SKM-1 (cell line): ENCODE data around the gene AFF1.

Experiments
- DNase-seq: peaks from one replicate; lab custom pipeline; 2025; ENCODE audit not compliant: unreplicated experiment; lab: John Stamatoyannopoulos, UW

AFF1 gene

GRCh38 chr4:86950831-86951525 lies 16.2 kb downstream of the AFF1 start:
- DNase-seq: no peak

- no peak for DNase-seq
Measured at GRCh38 chr4:86955888-86956451, 21.2 kb downstream of the AFF1 start.

GRCh38 chr4:86957215-86957614 lies 22.4 kb downstream of the AFF1 start:
- peak; percentile 44 for DNase-seq

GRCh38 chr4:86959588-86960500 lies 25.0 kb downstream of the AFF1 start:
- no peak for DNase-seq

- no peak for DNase-seq
Measured at GRCh38 chr4:86960557-86960961, 25.7 kb downstream of the AFF1 start.

- DNase-seq: peak; percentile 50
Measured at GRCh38 chr4:86961116-86961515, 26.3 kb downstream of the AFF1 start.

- DNase-seq: peak; percentile 87
Measured at GRCh38 chr4:86961605-86962295, 26.9 kb downstream of the AFF1 start.

GRCh38 chr4:86963697-86964096 lies 28.9 kb downstream of the AFF1 start:
- DNase-seq: no peak

GRCh38 chr4:86965019-86965976 lies 30.5 kb downstream of the AFF1 start:
- no peak for DNase-seq

- DNase-seq: peak; percentile 44
Measured at GRCh38 chr4:86967073-86967472, 32.3 kb downstream of the AFF1 start.

- DNase-seq: no peak
Measured at GRCh38 chr4:86967798-86968197, 33.0 kb downstream of the AFF1 start.

GRCh38 chr4:86968547-86968946 lies 33.7 kb downstream of the AFF1 start:
- no peak for DNase-seq

GRCh38 chr4:86970447-86971354 lies 35.9 kb downstream of the AFF1 start:
- DNase-seq: no peak

GRCh38 chr4:86971355-86971683 lies 36.5 kb downstream of the AFF1 start:
- no peak for DNase-seq

GRCh38 chr4:86972997-86973396 lies 38.2 kb downstream of the AFF1 start:
- DNase-seq: peak; percentile 84

GRCh38 chr4:86973668-86974067 lies 38.9 kb downstream of the AFF1 start:
- no peak for DNase-seq

GRCh38 chr4:86974551-86974994 lies 39.8 kb downstream of the AFF1 start:
- peak; percentile 17 for DNase-seq

GRCh38 chr4:86975927-86976326 lies 41.1 kb downstream of the AFF1 start:
- DNase-seq: no peak

GRCh38 chr4:86976801-86977485 lies 42.1 kb downstream of the AFF1 start:
- no peak for DNase-seq
